OCI-LY1 (cell line): ENCODE data around the gene DCDC2.

Source experiments
- CTCF ChIP-seq: fragments of 200-600 bp; sonication (generic), shearing (Covaris generic); IDR thresholded peaks from 2 replicates; pipeline ENCODE4 v1.5.1; 2017; ENCODE audit warnings: mild to moderate bottlenecking, antibody characterized with exemption, low read length, moderate library complexity, mixed read lengths
- EZH2 ChIP-seq: fragments of 200-600 bp; sonication (generic), shearing (Covaris generic); IDR thresholded peaks from 2 replicates; pipeline ENCODE4 v1.8.0; 2017; ENCODE audit warnings: borderline replicate concordance, mixed run types, mild to moderate bottlenecking, antibody characterized with exemption, low read length, moderate library complexity, mixed read lengths

GRCh38 chr6:24324617-24325016, 33.2 kb downstream of the DCDC2 start:
- TF ChIP-seq CTCF (no peak), EZH2 (no peak)
